Adrenal gland (tissue), 5 donors: Measurements from ENCODE around the gene SHFL.

ENCODE experiments used
- CTCF ChIP-seq, 6 experiments: fragments of 450-650 bp in 4 of 6; fragments of 200-600 bp in 2 of 6; sonication (generic) in 1 of 6; IDR thresholded peaks; 1 replicate in 5 of 6; 2 replicates in 1 of 6; pipeline versions ENCODE4 v1.5.1 to v1.8.0; 2016 to 2021; ENCODE audit warnings: antibody characterized with exemption in 6 of 6, mild to moderate bottlenecking in 2 of 6, moderate library complexity in 1 of 6
- POLR2A ChIP-seq, 2 donors: fragments of 450-650 bp; IDR thresholded peaks; one replicate each; pipeline ENCODE4 v1.6.1; 2017; ENCODE audit warnings: antibody characterized with exemption in 2 of 2, mild to moderate bottlenecking in 2 of 2, moderate library complexity in 1 of 2
- donor health status: DM: no; HTN: no; CAD: no.

- TF ChIP-seq CTCF (IDR thresholded peaks at IDR 0.05) (no peak), POLR2A (IDR thresholded peaks at IDR 0.05) (no peak)
These were observed 6.0 kb downstream of the SHFL start for GRCh38 chr19:10091895-10092641.
